Measurements from ENCODE around the gene FGF4.

DNA sequence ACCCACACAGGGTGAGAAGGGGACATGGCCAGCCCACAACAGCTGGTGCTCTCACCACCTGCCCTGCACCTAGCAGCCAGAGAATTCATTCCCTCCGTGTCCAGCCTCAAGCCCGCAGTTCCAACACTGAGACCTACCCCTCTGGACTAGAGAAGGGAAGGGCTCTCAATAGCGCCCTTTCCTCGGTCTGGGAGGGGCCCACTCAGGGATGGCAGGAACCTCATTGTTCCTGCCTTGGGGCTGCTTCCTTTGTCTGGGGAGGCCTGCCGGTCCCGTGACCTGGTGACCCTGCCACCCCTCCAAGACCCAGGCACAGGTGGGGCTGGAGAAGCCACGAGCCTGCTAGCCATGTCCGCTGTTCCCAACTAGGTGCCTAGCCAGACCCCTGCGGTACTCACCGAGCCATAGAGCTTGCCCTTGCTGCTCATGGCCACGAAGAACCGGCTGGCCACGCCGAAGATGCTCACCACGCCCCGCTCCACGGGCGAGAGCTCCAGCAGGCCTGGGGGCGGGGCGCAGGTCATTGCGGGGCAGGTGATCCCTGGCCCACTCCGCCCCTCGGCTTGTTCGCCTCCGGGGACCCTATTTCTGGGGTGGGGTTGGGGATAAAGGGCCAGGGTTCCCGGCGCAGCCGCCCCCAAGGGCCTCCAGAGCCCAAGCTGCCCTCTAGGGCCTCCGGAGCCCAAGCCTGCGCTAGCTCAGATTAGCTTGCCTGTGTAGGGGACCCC is 1.4 kb downstream of the FGF4 start:
- TF ChIP-seq POLR2A (IDR thresholded peaks at IDR 0.05) = no peak
- TF ChIP-seq, protein P1, sequence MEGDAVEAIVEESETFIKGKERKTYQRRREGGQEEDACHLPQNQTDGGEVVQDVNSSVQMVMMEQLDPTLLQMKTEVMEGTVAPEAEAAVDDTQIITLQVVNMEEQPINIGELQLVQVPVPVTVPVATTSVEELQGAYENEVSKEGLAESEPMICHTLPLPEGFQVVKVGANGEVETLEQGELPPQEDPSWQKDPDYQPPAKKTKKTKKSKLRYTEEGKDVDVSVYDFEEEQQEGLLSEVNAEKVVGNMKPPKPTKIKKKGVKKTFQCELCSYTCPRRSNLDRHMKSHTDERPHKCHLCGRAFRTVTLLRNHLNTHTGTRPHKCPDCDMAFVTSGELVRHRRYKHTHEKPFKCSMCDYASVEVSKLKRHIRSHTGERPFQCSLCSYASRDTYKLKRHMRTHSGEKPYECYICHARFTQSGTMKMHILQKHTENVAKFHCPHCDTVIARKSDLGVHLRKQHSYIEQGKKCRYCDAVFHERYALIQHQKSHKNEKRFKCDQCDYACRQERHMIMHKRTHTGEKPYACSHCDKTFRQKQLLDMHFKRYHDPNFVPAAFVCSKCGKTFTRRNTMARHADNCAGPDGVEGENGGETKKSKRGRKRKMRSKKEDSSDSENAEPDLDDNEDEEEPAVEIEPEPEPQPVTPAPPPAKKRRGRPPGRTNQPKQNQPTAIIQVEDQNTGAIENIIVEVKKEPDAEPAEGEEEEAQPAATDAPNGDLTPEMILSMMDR (IDR thresholded peaks at IDR 0.05) = no peak
